Transverse colon (tissue), 4 donors: Measurements from ENCODE around the gene RNGTT. TPM values are rescaled to one million over a fixed set of nuclear protein-coding genes. Genes with fewer than 3 reads are reported as not detected.

Source experiments
- DNase-seq: peaks from one replicate; pipeline ENCODE4 v3.0.0-alpha.2; 2019
- H3K27ac ChIP-seq, 4 donors: fragments of 200-600 bp; sonication (generic); 2 replicates each; pipeline ENCODE4 v1.5.1; 2016 to 2018; ENCODE audit warnings: inconsistent platforms in 4 of 4
- H3K27me3 ChIP-seq: fragments of 200-600 bp; sonication (generic); 2 replicates; pipeline ENCODE4 v1.5.1; 2017; ENCODE audit warnings: inconsistent platforms
- H3K36me3 ChIP-seq, 4 donors: fragments of 200-600 bp; sonication (generic); 2 replicates each; pipeline ENCODE4 v1.5.1; 2017 to 2019; ENCODE audit warnings: inconsistent platforms in 4 of 4
- H3K4me1 ChIP-seq, 4 donors: fragments of 200-600 bp; sonication (generic); 2 replicates each; pipeline ENCODE4 v1.5.1; 2017 to 2020; ENCODE audit warnings: inconsistent platforms in 4 of 4
- H3K4me3 ChIP-seq, 4 donors: fragments of 200-600 bp; sonication (generic); 1 replicate in 1 of 4; 2 replicates in 3 of 4; pipeline versions ENCODE4 v1.5.1 to v1.6.1; 2017 to 2019; ENCODE audit warnings: inconsistent platforms in 4 of 4
- H3K9me3 ChIP-seq, 2 donors: fragments of 200-600 bp; sonication (generic); 2 replicates each; pipeline ENCODE4 v1.5.1; 2017 to 2019; ENCODE audit warnings: inconsistent platforms in 2 of 2
- CTCF ChIP-seq, 5 experiments: fragments of 200-600 bp in 3 of 5; fragments of 450-650 bp in 2 of 5; sonication (generic) in 3 of 5; IDR thresholded peaks; 1 replicate in 2 of 5; 2 replicates in 3 of 5; pipeline ENCODE4 v1.5.1; 2016 to 2017; ENCODE audit warnings: antibody characterized with exemption in 5 of 5, inconsistent platforms in 3 of 5, mild to moderate bottlenecking in 2 of 5, moderate library complexity in 1 of 5
- EP300 ChIP-seq: sonication (generic); formaldehyde crosslinking; IDR thresholded peaks from one replicate; pipeline ENCODE4 v1.6.1; 2017; ENCODE audit warnings: antibody characterized with exemption, low read depth
- POLR2A ChIP-seq: fragments of 450-650 bp; IDR thresholded peaks from one replicate; pipeline ENCODE4 v1.6.1; 2016; ENCODE audit warnings: antibody characterized with exemption, mild to moderate bottlenecking, moderate library complexity
- POLR2AphosphoS5 ChIP-seq, 3 donors: sonication (generic); formaldehyde crosslinking; IDR thresholded peaks; one replicate each; pipeline ENCODE4 v1.6.1; 2016; ENCODE audit warnings: antibody characterized with exemption in 3 of 3
- WGBS, 2 donors: methylation state at CpG; one replicate each; pipeline ENCODE4 v1.1.5; 2018; ENCODE audit warnings: low coverage in 1 of 2; 5-methylcytosine and 5-hydroxymethylcytosine counted together
- in situ Hi-C, 4 donors: fragments of 200-750 bp; cut with MboI; loops; one replicate each; pipeline versions ENCODE4 v1.15.0 to v1.15.1; 2017; ENCODE audit warnings: low sequenced_read_pairs in 3 of 4, low pct_ligation_motif_present in 1 of 4, low pct_unique_long_range_greater_than_20kb in 1 of 4
- intact Hi-C: fragments of 100-400 bp; cut with DNase I; formaldehyde crosslinking; loops from one replicate; pipeline ENCODE4 v1.15.1; 2023; ENCODE audit warnings: low total_unique reads
- total RNA-seq, 4 donors: library from RNA; depleted of rRNA; stranded (reverse); fragments of >200 nt; gene quantifications; one replicate each; pipeline ENCODE4 v1.1.0, GENCODE V29; 2016

Gene RNGTT
- total RNA-seq, 4 donors from 2014 or later, result 5.4 to 20.9 (median 15.2) TPM

GRCh38 chr6:89002523-89002922 is 39.1 kb upstream of the RNGTT start:
- H3K36me3 ChIP-seq, result no peaks in the 10 kb centered on the region
- H3K27me3 ChIP-seq, result no peaks in the 10 kb centered on the region
- TF ChIP-seq POLR2A (no peak), EP300 (no peak), CTCF (IDR thresholded peaks at IDR 0.05) (no peak), POLR2AphosphoS5 (IDR thresholded peaks at IDR 0.05) (no peak)
- H3K4me1 ChIP-seq, result peaks cover 0 to 5% (median 0%) of the 10 kb centered on the region in 4 donors
- DNase-seq, result no peak
- 90% methylated on average over 4 of the region's 4 CpGs; no CpG with 5 or more reads in 1 of the 2 donors for WGBS, 2 donors
- no peak overlapping the region for H3K27ac ChIP-seq
- H3K4me3 ChIP-seq, result no peak overlapping the region
- no peaks in the 10 kb centered on the region for H3K9me3 ChIP-seq
- in situ Hi-C loops (no loop called here), intact Hi-C loops (no loop called here)

- DNase-seq, result no peak
- TF ChIP-seq EP300 (no peak), POLR2A (no peak), POLR2AphosphoS5 (IDR thresholded peaks at IDR 0.05) (no peak), CTCF (IDR thresholded peaks at IDR 0.05) (no peak)
- Histone ChIP-seq H3K4me1 (no peaks in the 10 kb centered on the region), H3K27ac (no peak overlapping the region), H3K9me3 (no peaks in the 10 kb centered on the region), H3K36me3 (no peaks in the 10 kb centered on the region), H3K4me3 (no peak overlapping the region), H3K27me3 (no peaks in the 10 kb centered on the region)
- 85% methylated on average over 4 of the region's 4 CpGs; no CpG with 5 or more reads in 1 of the 2 donors for WGBS, 2 donors
- in situ Hi-C loops (loop anchor here (25.0 kb wide), 2 partner anchors 365 to 615 kb away; partner anchors contain the start of gene UBE2J1 (in 2 of the 4)), intact Hi-C loops (no loop called here)
Measured at GRCh38 chr6:88997327-88997726, 33.9 kb upstream of the RNGTT start.

GRCh38 chr6:88992741-88993552 is 29.5 kb upstream of the RNGTT start:
- Histone ChIP-seq H3K36me3 (no peaks in the 10 kb centered on the region), H3K27ac (no peak overlapping the region), H3K27me3 (no peaks in the 10 kb centered on the region), H3K4me3 (no peak overlapping the region), H3K4me1 (no peaks in the 10 kb centered on the region), H3K9me3 (no peaks in the 10 kb centered on the region)
- intact Hi-C loops (no loop called here), in situ Hi-C loops (loop anchor here (25.0 kb wide), 2 partner anchors 369 to 619 kb away; partner anchors contain the start of gene UBE2J1 (in 2 of the 4))
- no peak for TF ChIP-seq CTCF (IDR thresholded peaks at IDR 0.05)
- no peak for TF ChIP-seq EP300
- TF ChIP-seq POLR2AphosphoS5 (IDR thresholded peaks at IDR 0.05), result no peak
- no peak for TF ChIP-seq POLR2A
- no peak for DNase-seq
- 100% methylated on average over 1 of the region's 1 CpG; no CpG with 5 or more reads in 1 of the 2 donors for WGBS, 2 donors

- intact Hi-C loops (loop anchor here (10.0 kb wide), 1 partner anchor 126 kb away; the partner anchor contains the start of gene SRSF12), in situ Hi-C loops (loop anchor here (10.0 to 25.0 kb wide), 4 partner anchors 246 to 623 kb away; partner anchors contain the start of gene UBE2J1 (in 2 of the 4))
- WGBS, 2 donors, result 77% methylated on average over 1 of the region's 1 CpG; no CpG with 5 or more reads in 1 of the 2 donors
- Histone ChIP-seq H3K27me3 (no peaks in the 10 kb centered on the region), H3K27ac (no peak overlapping the region), H3K36me3 (no peaks in the 10 kb centered on the region), H3K9me3 (no peaks in the 10 kb centered on the region), H3K4me1 (no peaks in the 10 kb centered on the region), H3K4me3 (no peak overlapping the region)
- DNase-seq, result no peak
- TF ChIP-seq EP300 (no peak), CTCF (IDR thresholded peaks at IDR 0.05) (no peak), POLR2AphosphoS5 (IDR thresholded peaks at IDR 0.05) (no peak), POLR2A (no peak)
Measured at GRCh38 chr6:88989215-88989614, 25.8 kb upstream of the RNGTT start.
